Neural progenitor cell (in vitro differentiated cells): ENCODE measurements around the gene PP2D1. TPM values are rescaled to one million over a fixed set of nuclear protein-coding genes. Genes with fewer than 3 reads are reported as not detected.

ENCODE experiments used
- DNase-seq: peaks from one replicate; pipeline ENCODE4 v3.0.0-alpha.2; 2016; ENCODE audit warnings: low spot score
- H2AFZ ChIP-seq: fragments of 200-600 bp; sonication (generic); replicated peaks from 2 replicates; pipeline ENCODE4 v1.6.1; 2016; ENCODE audit warnings: antibody characterized with exemption
- H3F3A ChIP-seq: fragments of 200-600 bp; sonication (generic); 2 replicates; pipeline ENCODE4 v1.6.1; 2016; ENCODE audit warnings: antibody characterized with exemption, low read depth
- H3K27ac ChIP-seq: fragments of 200-600 bp; sonication (generic); 2 replicates; pipeline ENCODE4 v1.5.1; 2016; ENCODE audit warnings: mild to moderate bottlenecking
- H3K27me3 ChIP-seq: fragments of 200-600 bp; sonication (generic); 2 replicates; pipeline ENCODE4 v1.6.1; 2016; ENCODE audit warnings: mild to moderate bottlenecking, moderate library complexity
- H3K36me3 ChIP-seq: fragments of 200-600 bp; sonication (generic); 2 replicates; pipeline ENCODE4 v1.5.1; 2016
- H3K4me1 ChIP-seq: fragments of 200-600 bp; sonication (generic); 2 replicates; pipeline ENCODE4 v1.6.1; 2016; ENCODE audit warnings: mixed run types
- H3K4me2 ChIP-seq: fragments of 200-600 bp; sonication (generic); 2 replicates; pipeline ENCODE4 v1.6.1; 2016
- H3K4me3 ChIP-seq: fragments of 200-600 bp; sonication (generic); 2 replicates; pipeline ENCODE4 v1.5.1; 2016
- H3K79me2 ChIP-seq: fragments of 200-600 bp; sonication (generic); 2 replicates; pipeline ENCODE4 v1.6.1; 2016; ENCODE audit warnings: low read depth
- H3K9ac ChIP-seq: fragments of 200-600 bp; sonication (generic); 2 replicates; pipeline ENCODE4 v1.6.1; 2016
- H3K9me3 ChIP-seq: fragments of 200-600 bp; sonication (generic); 2 replicates; pipeline ENCODE4 v1.5.1; 2016; ENCODE audit warnings: low read depth
- H4K20me1 ChIP-seq: fragments of 200-600 bp; sonication (generic); 2 replicates; pipeline ENCODE4 v1.6.1; 2016; ENCODE audit warnings: low read depth
- H3K27ac Mint-ChIP-seq: 3 replicates; pipeline ENCODE4 v1.8.0; 2021; ENCODE audit warnings: mixed read lengths
- H3K27me3 Mint-ChIP-seq: 2 replicates; pipeline ENCODE4 v1.8.0; 2022; ENCODE audit warnings: low read depth, mild to moderate bottlenecking, inconsistent platforms, moderate library complexity, mixed read lengths; ENCODE audit not compliant: insufficient read depth
- H3K36me3 Mint-ChIP-seq: 3 replicates; pipeline ENCODE4 v1.8.0; 2021; ENCODE audit warnings: mixed read lengths
- H3K4me1 Mint-ChIP-seq: 3 replicates; pipeline ENCODE4 v1.8.0; 2021; ENCODE audit warnings: mixed read lengths
- H3K4me3 Mint-ChIP-seq: 3 replicates; pipeline ENCODE4 v1.8.0; 2021; ENCODE audit warnings: mild to moderate bottlenecking, moderate library complexity, mixed read lengths
- H3K9me3 Mint-ChIP-seq: 3 replicates; pipeline ENCODE4 v1.8.0; 2020; ENCODE audit warnings: mixed read lengths
- EZH2 ChIP-seq: fragments of 200-600 bp; sonication (generic); IDR thresholded peaks from 2 replicates; pipeline ENCODE4 v1.6.1; 2017; ENCODE audit warnings: antibody characterized with exemption, mild to moderate bottlenecking, moderate library complexity
- EZH2phosphoT487 ChIP-seq: fragments of 200-600 bp; sonication (generic); IDR thresholded peaks from 2 replicates; pipeline ENCODE4 v1.6.1; 2017; ENCODE audit warnings: antibody characterized with exemption
- total RNA-seq: library from RNA; depleted of rRNA; stranded (reverse); fragments of >200 nt; gene quantifications from 2 replicates; pipeline ENCODE4 v1.2.3, GENCODE V29; 2015; ENCODE audit warnings: low replicate concordance
- TF ChIP-seq, protein P1 (sequence below): fragments of 200-600 bp; sonication (generic); IDR thresholded peaks from 2 replicates; pipeline ENCODE4 v1.5.1; 2017; ENCODE audit warnings: antibody characterized with exemption, mild to moderate bottlenecking

The PP2D1 gene
- total RNA-seq, 1 donor from 2014 or later: not detected

- no peak overlapping the region for H3K4me3 ChIP-seq
- TF ChIP-seq EZH2phosphoT487 (no peak), EZH2 (no peak)
- TF ChIP-seq, protein P1, sequence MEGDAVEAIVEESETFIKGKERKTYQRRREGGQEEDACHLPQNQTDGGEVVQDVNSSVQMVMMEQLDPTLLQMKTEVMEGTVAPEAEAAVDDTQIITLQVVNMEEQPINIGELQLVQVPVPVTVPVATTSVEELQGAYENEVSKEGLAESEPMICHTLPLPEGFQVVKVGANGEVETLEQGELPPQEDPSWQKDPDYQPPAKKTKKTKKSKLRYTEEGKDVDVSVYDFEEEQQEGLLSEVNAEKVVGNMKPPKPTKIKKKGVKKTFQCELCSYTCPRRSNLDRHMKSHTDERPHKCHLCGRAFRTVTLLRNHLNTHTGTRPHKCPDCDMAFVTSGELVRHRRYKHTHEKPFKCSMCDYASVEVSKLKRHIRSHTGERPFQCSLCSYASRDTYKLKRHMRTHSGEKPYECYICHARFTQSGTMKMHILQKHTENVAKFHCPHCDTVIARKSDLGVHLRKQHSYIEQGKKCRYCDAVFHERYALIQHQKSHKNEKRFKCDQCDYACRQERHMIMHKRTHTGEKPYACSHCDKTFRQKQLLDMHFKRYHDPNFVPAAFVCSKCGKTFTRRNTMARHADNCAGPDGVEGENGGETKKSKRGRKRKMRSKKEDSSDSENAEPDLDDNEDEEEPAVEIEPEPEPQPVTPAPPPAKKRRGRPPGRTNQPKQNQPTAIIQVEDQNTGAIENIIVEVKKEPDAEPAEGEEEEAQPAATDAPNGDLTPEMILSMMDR: no peak
- H2AFZ ChIP-seq: no peak overlapping the region
- peaks cover 22% of the 10 kb centered on the region for H3K4me1 ChIP-seq
- Mint-ChIP-seq H3K9me3 (no peaks in the 10 kb centered on the region), H3K27ac (no peak overlapping the region), H3K4me3 (no peak overlapping the region), H3K27me3 (no peaks in the 10 kb centered on the region), H3K4me1 (peaks cover 11% of the 10 kb centered on the region), H3K36me3 (no peaks in the 10 kb centered on the region)
- no peak overlapping the region for H3K9ac ChIP-seq
- no peaks in the 10 kb centered on the region for H3K36me3 ChIP-seq
- no peak for DNase-seq
- no peak overlapping the region for H3K4me2 ChIP-seq
- no peaks in the 10 kb centered on the region for H3K27me3 ChIP-seq
- no peaks in the 10 kb centered on the region for H3K9me3 ChIP-seq
- no peaks in the 10 kb centered on the region for H3F3A ChIP-seq
- no peaks in the 10 kb centered on the region for H4K20me1 ChIP-seq
- peaks cover 56% of the 10 kb centered on the region for H3K79me2 ChIP-seq
- no peak overlapping the region for H3K27ac ChIP-seq
Measured at GRCh38 chr3:20051123-20051806, 39.2 kb upstream of the PP2D1 start.

- Histone ChIP-seq H3K27me3 (no peaks in the 10 kb centered on the region), H3K36me3 (no peaks in the 10 kb centered on the region), H3K9me3 (no peaks in the 10 kb centered on the region), H3K4me1 (peaks cover 21% of the 10 kb centered on the region), H3K27ac (peak overlapping the region; percentile 67), H3K9ac (no peak overlapping the region), H2AFZ (no peak overlapping the region), H3K4me3 (no peak overlapping the region), H4K20me1 (peaks cover 3% of the 10 kb centered on the region), H3K4me2 (no peak overlapping the region), H3K79me2 (peaks cover 85% of the 10 kb centered on the region), H3F3A (no peaks in the 10 kb centered on the region)
- peaks cover 2% of the 10 kb centered on the region for H3K27me3 Mint-ChIP-seq
- H3K9me3 Mint-ChIP-seq: no peaks in the 10 kb centered on the region
- no peaks in the 10 kb centered on the region for H3K36me3 Mint-ChIP-seq
- TF ChIP-seq, protein P1: no peak
- TF ChIP-seq EZH2phosphoT487 (no peak), EZH2 (no peak)
- H3K4me1 Mint-ChIP-seq: peaks cover 13% of the 10 kb centered on the region
- H3K4me3 Mint-ChIP-seq: no peak overlapping the region
- DNase-seq: no peak
- H3K27ac Mint-ChIP-seq: peak overlapping the region; percentile 74
Measured at GRCh38 chr3:20047976-20048883, 36.2 kb upstream of the PP2D1 start.

GRCh38 chr3:20047341-20047779, 35.3 kb upstream of the PP2D1 start:
- DNase-seq: no peak
- H2AFZ ChIP-seq: no peak overlapping the region
- no peak overlapping the region for H3K4me3 Mint-ChIP-seq
- H3K36me3 ChIP-seq: no peaks in the 10 kb centered on the region
- no peak for TF ChIP-seq EZH2
- TF ChIP-seq EZH2phosphoT487: no peak
- H3F3A ChIP-seq: no peaks in the 10 kb centered on the region
- no peak overlapping the region for H3K4me3 ChIP-seq
- H3K79me2 ChIP-seq: peaks cover 85% of the 10 kb centered on the region
- no peak overlapping the region for H3K4me2 ChIP-seq
- H3K27me3 Mint-ChIP-seq: peaks cover 2% of the 10 kb centered on the region
- H3K36me3 Mint-ChIP-seq: no peaks in the 10 kb centered on the region
- no peak overlapping the region for H3K27ac Mint-ChIP-seq
- no peaks in the 10 kb centered on the region for H3K9me3 ChIP-seq
- H3K27ac ChIP-seq: no peak overlapping the region
- peaks cover 21% of the 10 kb centered on the region for H3K4me1 ChIP-seq
- H3K4me1 Mint-ChIP-seq: peaks cover 17% of the 10 kb centered on the region
- H3K27me3 ChIP-seq: no peaks in the 10 kb centered on the region
- H3K9me3 Mint-ChIP-seq: no peaks in the 10 kb centered on the region
- peaks cover 12% of the 10 kb centered on the region for H4K20me1 ChIP-seq
- no peak overlapping the region for H3K9ac ChIP-seq
